Stomach (tissue), 4 donors: ENCODE data around the gene CBFA2T3.

Experiments
- CTCF ChIP-seq, 7 experiments: fragments of 450-650 bp in 4 of 7; fragments of 200-600 bp in 3 of 7; sonication (generic) in 3 of 7; IDR thresholded peaks; one replicate each; pipeline ENCODE4 v1.5.1; 2016 to 2019; ENCODE audit warnings: antibody characterized with exemption in 7 of 7, control low read depth in 2 of 7, mild to moderate bottlenecking in 1 of 7
- POLR2A ChIP-seq, 4 donors: fragments of 450-650 bp; IDR thresholded peaks; one replicate each; pipeline ENCODE4 v1.6.1; 2016; ENCODE audit warnings: antibody characterized with exemption in 4 of 4, control low read depth in 2 of 4, mild to moderate bottlenecking in 1 of 4, moderate library complexity in 1 of 4

GRCh38 chr16:88895335-88895734 lies 81.7 kb downstream of the CBFA2T3 start:
- no peak for TF ChIP-seq CTCF (IDR thresholded peaks at IDR 0.05)
- TF ChIP-seq POLR2A (IDR thresholded peaks at IDR 0.05), result no peak
